Measurements from ENCODE around the gene KRT79. TPM values are rescaled to one million over a fixed set of nuclear protein-coding genes. Genes with fewer than 3 reads are reported as not detected.

Gene KRT79
- total and polyA plus RNA-seq, 2 experiments from 2014 or later, result not detected

DNA sequence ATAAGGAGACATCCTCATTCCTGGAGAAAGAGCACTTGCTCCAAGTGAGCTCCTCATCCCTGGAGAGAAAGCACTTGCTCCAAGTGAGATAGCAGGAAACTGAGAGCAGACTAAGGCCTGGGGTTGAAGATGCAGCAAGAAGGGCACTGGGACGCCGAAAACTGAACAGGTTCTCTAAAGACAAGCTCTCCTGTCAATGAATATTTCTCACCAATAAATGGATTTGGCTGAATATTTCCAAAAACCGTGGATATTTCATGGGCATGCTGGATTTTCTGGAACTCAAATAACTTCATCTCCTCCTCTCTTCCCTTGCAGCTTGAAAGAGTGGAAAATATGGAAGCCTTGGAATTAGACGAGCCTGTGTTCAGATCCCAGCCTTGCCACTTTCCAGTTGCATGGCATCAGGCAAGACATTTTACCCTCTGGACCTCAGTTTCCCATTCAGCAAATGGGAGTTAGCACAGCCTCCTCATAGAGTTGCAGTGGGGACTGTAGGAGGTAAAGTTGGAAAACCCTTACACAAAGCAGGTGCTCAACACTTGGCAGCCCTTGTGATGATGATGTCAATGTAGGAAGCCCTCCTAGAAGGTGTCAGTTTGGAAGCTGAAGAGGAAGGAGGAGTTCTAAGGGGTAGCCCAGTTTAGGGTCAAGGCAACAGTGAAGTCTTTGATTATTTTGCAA lies 52.6 kb downstream of the KRT79 start:
- TF ChIP-seq, protein P1, sequence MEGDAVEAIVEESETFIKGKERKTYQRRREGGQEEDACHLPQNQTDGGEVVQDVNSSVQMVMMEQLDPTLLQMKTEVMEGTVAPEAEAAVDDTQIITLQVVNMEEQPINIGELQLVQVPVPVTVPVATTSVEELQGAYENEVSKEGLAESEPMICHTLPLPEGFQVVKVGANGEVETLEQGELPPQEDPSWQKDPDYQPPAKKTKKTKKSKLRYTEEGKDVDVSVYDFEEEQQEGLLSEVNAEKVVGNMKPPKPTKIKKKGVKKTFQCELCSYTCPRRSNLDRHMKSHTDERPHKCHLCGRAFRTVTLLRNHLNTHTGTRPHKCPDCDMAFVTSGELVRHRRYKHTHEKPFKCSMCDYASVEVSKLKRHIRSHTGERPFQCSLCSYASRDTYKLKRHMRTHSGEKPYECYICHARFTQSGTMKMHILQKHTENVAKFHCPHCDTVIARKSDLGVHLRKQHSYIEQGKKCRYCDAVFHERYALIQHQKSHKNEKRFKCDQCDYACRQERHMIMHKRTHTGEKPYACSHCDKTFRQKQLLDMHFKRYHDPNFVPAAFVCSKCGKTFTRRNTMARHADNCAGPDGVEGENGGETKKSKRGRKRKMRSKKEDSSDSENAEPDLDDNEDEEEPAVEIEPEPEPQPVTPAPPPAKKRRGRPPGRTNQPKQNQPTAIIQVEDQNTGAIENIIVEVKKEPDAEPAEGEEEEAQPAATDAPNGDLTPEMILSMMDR (IDR thresholded peaks at IDR 0.05; ENCODE audit: low read depth, low read length), result no peak
- Histone ChIP-seq H3K9me3 (ENCODE audit: low read depth) (no peaks in the 10 kb centered on the region), H3K4me1 (ENCODE audit: low read depth) (no peaks in the 10 kb centered on the region), H3K36me3 (no peaks in the 10 kb centered on the region), H3K27me3 (peaks cover 59% of the 10 kb centered on the region), H3K4me3 (no peak overlapping the region), H3K27ac (no peak overlapping the region)
- DNase-seq (ENCODE audit: low read depth in 1 of 2, low spot score in 1 of 2), result no peak

DNA sequence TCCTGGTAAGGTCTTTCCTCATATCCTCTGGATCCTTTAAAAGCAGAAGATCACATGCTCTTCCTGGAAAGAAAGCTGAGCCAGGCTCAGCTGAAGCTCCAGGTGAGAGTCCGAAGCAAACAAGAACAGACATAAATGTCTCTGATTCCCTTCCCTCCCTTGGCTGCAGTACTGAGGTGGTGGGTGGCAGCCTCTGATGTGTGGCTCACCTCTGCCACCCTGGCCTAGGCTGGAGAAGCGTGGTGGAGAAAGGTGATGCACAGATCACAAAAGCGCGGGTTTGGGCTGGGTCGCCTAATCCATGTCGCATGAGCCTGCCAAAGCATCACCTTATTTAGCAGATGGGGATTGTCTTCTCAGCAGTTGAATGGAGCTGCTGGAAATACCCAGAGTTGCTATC lies 54.2 kb downstream of the KRT79 start:
- no peak for DNase-seq (ENCODE audit: low read depth in 1 of 2, low spot score in 1 of 2)
- Histone ChIP-seq H3K27ac (no peak overlapping the region), H3K36me3 (no peaks in the 10 kb centered on the region), H3K9me3 (ENCODE audit: low read depth) (no peaks in the 10 kb centered on the region), H3K4me3 (no peak overlapping the region), H3K27me3 (peaks cover 67% of the 10 kb centered on the region), H3K4me1 (ENCODE audit: low read depth) (no peaks in the 10 kb centered on the region)
- TF ChIP-seq, protein P1 (IDR thresholded peaks at IDR 0.05; ENCODE audit: low read depth, low read length), result no peak

DNA sequence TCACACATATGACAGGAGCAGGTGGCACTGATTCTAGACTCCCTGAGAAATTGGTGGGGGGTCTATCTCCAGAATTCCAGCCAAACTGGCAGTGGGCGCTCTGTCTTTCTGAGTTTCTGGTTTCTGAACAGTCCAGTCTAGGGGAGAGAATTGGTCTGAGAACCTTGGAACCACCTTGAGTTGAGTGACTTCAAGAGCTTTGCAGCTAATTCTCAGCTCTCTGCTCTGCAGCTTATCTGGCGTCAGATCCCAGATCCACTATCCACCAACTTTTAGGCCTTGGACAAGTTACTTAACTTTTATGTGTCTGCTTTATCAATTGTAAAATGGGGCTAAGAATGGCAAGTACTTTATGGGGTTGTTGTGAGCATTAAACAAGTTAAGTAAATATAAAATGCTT lies 55.3 kb downstream of the KRT79 start:
- H3K27me3 ChIP-seq, result peaks cover 69% of the 10 kb centered on the region
- TF ChIP-seq, protein P1 (IDR thresholded peaks at IDR 0.05; ENCODE audit: low read depth, low read length), result no peak
- no peaks in the 10 kb centered on the region for H3K9me3 ChIP-seq (ENCODE audit: low read depth)
- no peak overlapping the region for H3K4me3 ChIP-seq
- H3K27ac ChIP-seq, result no peak overlapping the region
- DNase-seq (ENCODE audit: low read depth in 1 of 2, low spot score in 1 of 2), result no peak
- no peaks in the 10 kb centered on the region for H3K4me1 ChIP-seq (ENCODE audit: low read depth)
- no peaks in the 10 kb centered on the region for H3K36me3 ChIP-seq

DNA sequence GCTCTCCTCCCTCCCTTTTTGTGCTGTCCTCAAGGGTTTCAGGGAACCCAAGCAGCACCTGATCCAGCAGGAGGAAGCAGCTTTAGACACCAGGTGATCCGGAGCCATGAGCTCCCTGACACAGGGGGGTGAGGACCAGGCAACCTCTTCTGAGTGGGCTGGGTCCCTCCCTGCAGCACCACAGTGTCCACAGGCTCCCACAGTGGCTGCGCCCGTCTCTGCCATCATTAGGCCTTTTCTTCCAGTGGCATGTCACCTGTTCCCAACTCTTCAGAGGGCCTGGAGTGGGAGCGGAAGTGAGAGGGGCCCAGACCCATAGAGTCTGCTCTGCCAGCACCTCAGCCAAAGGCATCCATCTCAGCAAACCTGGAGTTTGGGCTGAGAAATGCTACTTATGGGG lies 56.5 kb downstream of the KRT79 start:
- H3K27ac ChIP-seq, result no peak overlapping the region
- H3K27me3 ChIP-seq, result peaks cover 65% of the 10 kb centered on the region
- H3K36me3 ChIP-seq, result no peaks in the 10 kb centered on the region
- no peaks in the 10 kb centered on the region for H3K9me3 ChIP-seq (ENCODE audit: low read depth)
- H3K4me1 ChIP-seq (ENCODE audit: low read depth), result no peaks in the 10 kb centered on the region
- TF ChIP-seq, protein P1 (IDR thresholded peaks at IDR 0.05; ENCODE audit: low read depth, low read length), result no peak
- H3K4me3 ChIP-seq, result no peak overlapping the region
- DNase-seq (ENCODE audit: low read depth in 1 of 2, low spot score in 1 of 2), result no peak

DNA sequence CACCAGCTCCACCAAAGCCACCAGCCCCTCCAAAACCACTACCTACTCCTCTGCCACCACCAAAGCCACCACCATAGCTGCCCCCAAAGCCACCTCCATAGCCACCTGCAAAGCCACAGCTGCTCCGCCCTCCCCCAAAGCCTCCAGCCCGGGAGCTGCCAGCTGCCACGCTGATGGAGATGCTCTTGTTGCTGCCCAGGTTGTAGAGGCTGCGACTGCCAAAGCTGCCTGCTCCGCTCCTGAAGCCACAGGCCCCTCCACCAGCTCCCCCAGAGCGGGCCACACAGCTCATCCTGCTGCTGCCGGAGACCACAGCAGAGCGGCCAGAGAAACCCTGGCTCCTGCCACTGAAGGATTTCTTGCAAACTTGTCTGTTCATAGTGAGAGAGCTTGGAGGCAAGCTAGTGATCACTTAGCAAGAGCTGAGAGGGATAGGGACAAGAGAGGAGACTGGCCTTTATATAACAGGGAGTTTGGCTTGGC lies 57.2 kb downstream of the KRT79 start, which contains the start of gene KRT76:
TSS of gene KRT76 (minus strand) at position 433 of the 483 bp plus-strand sequence. CDS start at position 379, 54 bp downstream.
- Histone ChIP-seq H3K9me3 (ENCODE audit: low read depth) (no peaks in the 10 kb centered on the region), H3K4me1 (ENCODE audit: low read depth) (no peaks in the 10 kb centered on the region), H3K4me3 (no peak within 1 kb of the TSS), H3K27me3 (peaks cover 71% of the 10 kb centered on the region), H3K27ac (no peak within 1 kb of the TSS), H3K36me3 (no peaks in the 10 kb centered on the region)
- TF ChIP-seq, protein P1 (IDR thresholded peaks at IDR 0.05; ENCODE audit: low read depth, low read length), result no peak
- DNase-seq (ENCODE audit: low read depth in 1 of 2, low spot score in 1 of 2), result no peak
